HG03457 (cell line): Measurements from ENCODE around the gene PCDHA12.
"Not testable (repeated sequence)": the region's sequence is repeated elsewhere in the genome, so short reads cannot be mapped to it uniquely, and the experiment has no call there.

Experiments used
- ATAC-seq: cut with Tn5 transposase; IDR thresholded peaks from one replicate; pipeline ENCODE4 v1.9.1; 2021; ENCODE audit warnings: moderate number of reproducible peaks; ENCODE audit not compliant: unreplicated experiment

Gene PCDHA12

GRCh38 chr5:140857177-140857986 is 17.7 kb upstream of the PCDHA12 start:
- no peak for ATAC-seq

- ATAC-seq = no peak
These were observed 17.2 kb upstream of the PCDHA12 start for GRCh38 chr5:140857987-140858240.

GRCh38 chr5:140862441-140863295 is 12.4 kb upstream of the PCDHA12 start:
- no peak for ATAC-seq

- ATAC-seq = no peak
These were observed 6.2 kb upstream of the PCDHA12 start, which contains the start of gene PCDHA11 for GRCh38 chr5:140868721-140869554. TSS of gene PCDHA11 (plus strand) at chr5:140868957. CDS start at chr5:140869104, 147 bp downstream.

GRCh38 chr5:140869555-140869886 is 5.6 kb upstream of the PCDHA12 start:
- no peak for ATAC-seq

GRCh38 chr5:140870221-140871201 is 4.6 kb upstream of the PCDHA12 start:
- ATAC-seq = no peak

GRCh38 chr5:140876541-140877261 is 1.6 kb downstream of the PCDHA12 start:
- ATAC-seq = not testable (repeated sequence)

- no peak for ATAC-seq
These were observed 2.1 kb downstream of the PCDHA12 start for GRCh38 chr5:140877262-140877581.

- no peak for ATAC-seq
These were observed 6.9 kb downstream of the PCDHA12 start, which contains the start of gene PCDHA13 for GRCh38 chr5:140881889-140882590. TSS of gene PCDHA13 (plus strand) at chr5:140882124. CDS start at chr5:140882269, 145 bp downstream.

- no peak for ATAC-seq
These were observed 7.4 kb downstream of the PCDHA12 start for GRCh38 chr5:140882591-140882899.

GRCh38 chr5:140883373-140883772 is 8.3 kb downstream of the PCDHA12 start:
- ATAC-seq = no peak

GRCh38 chr5:140883927-140884697 is 9.0 kb downstream of the PCDHA12 start:
- no peak for ATAC-seq

GRCh38 chr5:140916325-140916724 is 41.2 kb downstream of the PCDHA12 start:
- no peak for ATAC-seq

GRCh38 chr5:140923601-140924000 is 48.5 kb downstream of the PCDHA12 start:
- no peak for ATAC-seq

GRCh38 chr5:140925806-140926442 is 50.8 kb downstream of the PCDHA12 start, which contains the start of gene PCDHAC1:
TSS of gene PCDHAC1 (plus strand) at chr5:140926299. CDS start at chr5:140926893, 594 bp downstream.
- ATAC-seq = no peak

GRCh38 chr5:140926443-140927227 is 51.5 kb downstream of the PCDHA12 start:
- ATAC-seq = no peak

- ATAC-seq = no peak
These were observed 52.1 kb downstream of the PCDHA12 start for GRCh38 chr5:140927228-140927573.
